HepG2 (cell line): Measurements from ENCODE around the gene PITPNM2. TPM values are rescaled to one million over a fixed set of nuclear protein-coding genes. Genes with fewer than 3 reads are reported as not detected.

Experiments
- ARNTL ChIP-seq: sonication (generic); formaldehyde crosslinking; IDR thresholded peaks from 2 replicates; pipeline ENCODE4 v1.4.0; 2020; ENCODE audit warnings: mild to moderate bottlenecking, missing genetic modification reagents
- ASH2L ChIP-seq: fragments of 300-600, 200-600 bp; sonication (generic); IDR thresholded peaks from 2 replicates; pipeline ENCODE4 v1.7.0; 2017; ENCODE audit warnings: low read depth, mild to moderate bottlenecking, moderate library complexity, mixed read lengths, low read length; ENCODE audit not compliant: insufficient read length
- CHD4 ChIP-seq: fragments of 200-600 bp; sonication (generic); IDR thresholded peaks from 2 replicates; pipeline ENCODE4 v1.7.0; 2017; ENCODE audit warnings: mild to moderate bottlenecking, low read length, borderline replicate concordance
- NCOR1 ChIP-seq: fragments of 200-600 bp; sonication (generic); IDR thresholded peaks from 2 replicates; pipeline ENCODE4 v1.7.0; 2017; ENCODE audit warnings: antibody characterized with exemption, low read length, borderline replicate concordance
- RBFOX2 ChIP-seq: fragments of 200-400 bp; formaldehyde crosslinking; IDR thresholded peaks from 2 replicates; pipeline ENCODE4 v1.6.1; 2017; ENCODE audit warnings: low read depth, mild to moderate bottlenecking, low read length
- SAFB2 ChIP-seq: sonication (generic); formaldehyde crosslinking; IDR thresholded peaks from 2 replicates; pipeline ENCODE4 v1.5.1; 2020; ENCODE audit warnings: missing genetic modification reagents, low read depth, mild to moderate bottlenecking, borderline replicate concordance
- YEATS2 ChIP-seq: sonication (generic); formaldehyde crosslinking; IDR thresholded peaks from 2 replicates; pipeline ENCODE4 v1.4.0; 2020; ENCODE audit warnings: missing genetic modification reagents, borderline replicate concordance
- ZNF777 ChIP-seq: sonication (generic); formaldehyde crosslinking; IDR thresholded peaks from 2 replicates; pipeline ENCODE4 v1.4.0; 2020; ENCODE audit warnings: missing genetic modification reagents
- ZNF816 ChIP-seq: sonication (generic); formaldehyde crosslinking; IDR thresholded peaks from 2 replicates; pipeline ENCODE4 v1.8.0; 2022; ENCODE audit warnings: missing genetic modification reagents, mild to moderate bottlenecking, borderline replicate concordance
- ZNF83 ChIP-seq: sonication (generic); formaldehyde crosslinking; IDR thresholded peaks from 2 replicates; pipeline ENCODE4 v1.4.0; 2020; ENCODE audit warnings: missing genetic modification reagents, mild to moderate bottlenecking, borderline replicate concordance
- polyA plus RNA-seq, 8 experiments: library from polyadenylated mRNA; depleted of rRNA in 3 of 8; stranded (reverse) in 7 of 8; unstranded in 1 of 8; fragments of >200 nt; fragmentation: Illumina TruSeq in 4 of 8; extraction: Trizol in 4 of 8; gene quantifications; 2 replicates each; pipeline versions ENCODE4 v1.2.1 to v1.2.3, GENCODE V29; 2011 to 2016; ENCODE audit warnings: low read depth in 4 of 8, missing spikeins in 1 of 8, mixed read lengths in 1 of 8; ENCODE audit not compliant: insufficient read depth in 1 of 8
- total RNA-seq, 5 experiments: library from RNA; depleted of rRNA; stranded (reverse); fragments of >200 nt; fragmentation: Illumina TruSeq; extraction: Trizol; gene quantifications; 2 replicates each; pipeline ENCODE4 v1.2.3, GENCODE V29; 2016; ENCODE audit warnings: low read depth in 1 of 5
- TF ChIP-seq, protein P1 (sequence below): sonication (generic); formaldehyde crosslinking; IDR thresholded peaks from 2 replicates; pipeline ENCODE4 v1.4.0; 2020; ENCODE audit warnings: low read depth, mild to moderate bottlenecking, missing genetic modification reagents
- TF ChIP-seq, protein P2 (sequence below): sonication (generic); formaldehyde crosslinking; IDR thresholded peaks from 2 replicates; pipeline ENCODE4 v1.5.0; 2020; ENCODE audit warnings: mild to moderate bottlenecking, missing genetic modification reagents, moderate library complexity
- TF ChIP-seq, protein P3 (sequence below): sonication (generic); formaldehyde crosslinking; IDR thresholded peaks from 2 replicates; pipeline ENCODE4 v1.5.1; 2020; ENCODE audit warnings: mild to moderate bottlenecking, missing genetic modification reagents, borderline replicate concordance
- TF ChIP-seq, protein P4 (sequence below): sonication (generic); formaldehyde crosslinking; IDR thresholded peaks from 2 replicates; pipeline ENCODE4 v1.4.0; 2020; ENCODE audit warnings: missing genetic modification reagents
- TF ChIP-seq, protein P5 (sequence below): sonication (generic); formaldehyde crosslinking; IDR thresholded peaks from 2 replicates; pipeline ENCODE4 v1.5.0; 2020; ENCODE audit warnings: mild to moderate bottlenecking, missing genetic modification reagents
- TF ChIP-seq, protein P6 (sequence below): IDR thresholded peaks from 2 replicates; pipeline ENCODE4 v1.6.1; 2016; ENCODE audit warnings: mild to moderate bottlenecking, missing biosample characterization, missing genetic modification reagents
- TF ChIP-seq, protein P7 (sequence below): IDR thresholded peaks from 2 replicates; pipeline ENCODE4 v1.6.1; 2016; ENCODE audit warnings: missing genetic modification reagents, missing compliant biosample characterization

PITPNM2 gene
- total and polyA plus RNA-seq, 2 of the 13 experiments (the other 11 are each of a cell fraction or from before 2014, with no cell fraction given) = 4.2 to 5.3 TPM

DNA sequence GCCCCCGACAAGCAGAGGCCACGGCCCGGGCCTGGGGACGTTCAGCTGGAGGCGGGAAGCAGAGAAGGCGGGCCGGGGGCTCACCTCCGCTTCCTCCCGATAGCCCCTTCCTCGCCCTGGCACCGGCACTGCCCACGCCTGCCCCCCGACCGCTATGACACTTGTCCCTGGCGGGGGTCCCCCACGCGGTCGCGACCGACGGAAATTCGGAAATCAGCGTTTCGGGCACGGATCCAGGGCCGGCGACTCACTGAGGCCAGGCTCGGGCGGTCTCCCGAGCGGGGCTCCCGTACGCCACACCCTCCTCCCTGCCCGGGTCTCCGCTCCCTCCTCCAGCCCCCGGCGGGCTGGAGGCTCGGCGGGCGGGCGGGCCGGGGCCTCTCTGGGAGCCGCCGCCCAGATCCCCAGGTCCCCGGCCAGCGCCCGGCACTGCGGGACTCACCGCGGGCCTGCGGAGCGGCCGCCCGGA lies 581 bp downstream of the PITPNM2 start (continued):
- TF ChIP-seq, protein P1, sequence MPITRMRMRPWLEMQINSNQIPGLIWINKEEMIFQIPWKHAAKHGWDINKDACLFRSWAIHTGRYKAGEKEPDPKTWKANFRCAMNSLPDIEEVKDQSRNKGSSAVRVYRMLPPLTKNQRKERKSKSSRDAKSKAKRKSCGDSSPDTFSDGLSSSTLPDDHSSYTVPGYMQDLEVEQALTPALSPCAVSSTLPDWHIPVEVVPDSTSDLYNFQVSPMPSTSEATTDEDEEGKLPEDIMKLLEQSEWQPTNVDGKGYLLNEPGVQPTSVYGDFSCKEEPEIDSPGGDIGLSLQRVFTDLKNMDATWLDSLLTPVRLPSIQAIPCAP (CRISPR knock-in tag) = no peak
- TF ChIP-seq, protein P2, sequence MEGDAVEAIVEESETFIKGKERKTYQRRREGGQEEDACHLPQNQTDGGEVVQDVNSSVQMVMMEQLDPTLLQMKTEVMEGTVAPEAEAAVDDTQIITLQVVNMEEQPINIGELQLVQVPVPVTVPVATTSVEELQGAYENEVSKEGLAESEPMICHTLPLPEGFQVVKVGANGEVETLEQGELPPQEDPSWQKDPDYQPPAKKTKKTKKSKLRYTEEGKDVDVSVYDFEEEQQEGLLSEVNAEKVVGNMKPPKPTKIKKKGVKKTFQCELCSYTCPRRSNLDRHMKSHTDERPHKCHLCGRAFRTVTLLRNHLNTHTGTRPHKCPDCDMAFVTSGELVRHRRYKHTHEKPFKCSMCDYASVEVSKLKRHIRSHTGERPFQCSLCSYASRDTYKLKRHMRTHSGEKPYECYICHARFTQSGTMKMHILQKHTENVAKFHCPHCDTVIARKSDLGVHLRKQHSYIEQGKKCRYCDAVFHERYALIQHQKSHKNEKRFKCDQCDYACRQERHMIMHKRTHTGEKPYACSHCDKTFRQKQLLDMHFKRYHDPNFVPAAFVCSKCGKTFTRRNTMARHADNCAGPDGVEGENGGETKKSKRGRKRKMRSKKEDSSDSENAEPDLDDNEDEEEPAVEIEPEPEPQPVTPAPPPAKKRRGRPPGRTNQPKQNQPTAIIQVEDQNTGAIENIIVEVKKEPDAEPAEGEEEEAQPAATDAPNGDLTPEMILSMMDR (CRISPR knock-in tag) = 0 out of 2 replicates have a peak, but pooled peaks have one; percentile 7
- TF ChIP-seq ASH2L = no peak
- TF ChIP-seq, protein P3, sequence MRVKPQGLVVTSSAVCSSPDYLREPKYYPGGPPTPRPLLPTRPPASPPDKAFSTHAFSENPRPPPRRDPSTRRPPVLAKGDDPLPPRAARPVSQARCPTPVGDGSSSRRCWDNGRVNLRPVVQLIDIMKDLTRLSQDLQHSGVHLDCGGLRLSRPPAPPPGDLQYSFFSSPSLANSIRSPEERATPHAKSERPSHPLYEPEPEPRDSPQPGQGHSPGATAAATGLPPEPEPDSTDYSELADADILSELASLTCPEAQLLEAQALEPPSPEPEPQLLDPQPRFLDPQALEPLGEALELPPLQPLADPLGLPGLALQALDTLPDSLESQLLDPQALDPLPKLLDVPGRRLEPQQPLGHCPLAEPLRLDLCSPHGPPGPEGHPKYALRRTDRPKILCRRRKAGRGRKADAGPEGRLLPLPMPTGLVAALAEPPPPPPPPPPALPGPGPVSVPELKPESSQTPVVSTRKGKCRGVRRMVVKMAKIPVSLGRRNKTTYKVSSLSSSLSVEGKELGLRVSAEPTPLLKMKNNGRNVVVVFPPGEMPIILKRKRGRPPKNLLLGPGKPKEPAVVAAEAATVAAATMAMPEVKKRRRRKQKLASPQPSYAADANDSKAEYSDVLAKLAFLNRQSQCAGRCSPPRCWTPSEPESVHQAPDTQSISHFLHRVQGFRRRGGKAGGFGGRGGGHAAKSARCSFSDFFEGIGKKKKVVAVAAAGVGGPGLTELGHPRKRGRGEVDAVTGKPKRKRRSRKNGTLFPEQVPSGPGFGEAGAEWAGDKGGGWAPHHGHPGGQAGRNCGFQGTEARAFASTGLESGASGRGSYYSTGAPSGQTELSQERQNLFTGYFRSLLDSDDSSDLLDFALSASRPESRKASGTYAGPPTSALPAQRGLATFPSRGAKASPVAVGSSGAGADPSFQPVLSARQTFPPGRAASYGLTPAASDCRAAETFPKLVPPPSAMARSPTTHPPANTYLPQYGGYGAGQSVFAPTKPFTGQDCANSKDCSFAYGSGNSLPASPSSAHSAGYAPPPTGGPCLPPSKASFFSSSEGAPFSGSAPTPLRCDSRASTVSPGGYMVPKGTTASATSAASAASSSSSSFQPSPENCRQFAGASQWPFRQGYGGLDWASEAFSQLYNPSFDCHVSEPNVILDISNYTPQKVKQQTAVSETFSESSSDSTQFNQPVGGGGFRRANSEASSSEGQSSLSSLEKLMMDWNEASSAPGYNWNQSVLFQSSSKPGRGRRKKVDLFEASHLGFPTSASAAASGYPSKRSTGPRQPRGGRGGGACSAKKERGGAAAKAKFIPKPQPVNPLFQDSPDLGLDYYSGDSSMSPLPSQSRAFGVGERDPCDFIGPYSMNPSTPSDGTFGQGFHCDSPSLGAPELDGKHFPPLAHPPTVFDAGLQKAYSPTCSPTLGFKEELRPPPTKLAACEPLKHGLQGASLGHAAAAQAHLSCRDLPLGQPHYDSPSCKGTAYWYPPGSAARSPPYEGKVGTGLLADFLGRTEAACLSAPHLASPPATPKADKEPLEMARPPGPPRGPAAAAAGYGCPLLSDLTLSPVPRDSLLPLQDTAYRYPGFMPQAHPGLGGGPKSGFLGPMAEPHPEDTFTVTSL (CRISPR knock-in tag) = no peak
- peak; percentile 50; the same call in 1 of the 2 replicates for TF ChIP-seq RBFOX2
- TF ChIP-seq, protein P4, sequence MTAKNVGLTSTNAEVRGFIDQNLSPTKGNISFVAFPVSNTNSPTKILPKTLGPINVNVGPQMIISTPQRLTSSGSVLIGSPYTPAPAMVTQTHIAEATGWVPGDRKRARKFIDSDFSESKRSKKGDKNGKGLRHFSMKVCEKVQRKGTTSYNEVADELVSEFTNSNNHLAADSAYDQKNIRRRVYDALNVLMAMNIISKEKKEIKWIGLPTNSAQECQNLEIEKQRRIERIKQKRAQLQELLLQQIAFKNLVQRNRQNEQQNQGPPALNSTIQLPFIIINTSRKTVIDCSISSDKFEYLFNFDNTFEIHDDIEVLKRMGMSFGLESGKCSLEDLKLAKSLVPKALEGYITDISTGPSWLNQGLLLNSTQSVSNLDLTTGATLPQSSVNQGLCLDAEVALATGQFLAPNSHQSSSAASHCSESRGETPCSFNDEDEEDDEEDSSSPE (CRISPR knock-in tag) = 0 out of 2 replicates have a peak, but pooled peaks have one; percentile 19
- no peak for TF ChIP-seq ZNF816
- TF ChIP-seq CHD4 = no peak
- no peak for TF ChIP-seq ZNF83 (CRISPR knock-in tag)
- TF ChIP-seq, protein P5, sequence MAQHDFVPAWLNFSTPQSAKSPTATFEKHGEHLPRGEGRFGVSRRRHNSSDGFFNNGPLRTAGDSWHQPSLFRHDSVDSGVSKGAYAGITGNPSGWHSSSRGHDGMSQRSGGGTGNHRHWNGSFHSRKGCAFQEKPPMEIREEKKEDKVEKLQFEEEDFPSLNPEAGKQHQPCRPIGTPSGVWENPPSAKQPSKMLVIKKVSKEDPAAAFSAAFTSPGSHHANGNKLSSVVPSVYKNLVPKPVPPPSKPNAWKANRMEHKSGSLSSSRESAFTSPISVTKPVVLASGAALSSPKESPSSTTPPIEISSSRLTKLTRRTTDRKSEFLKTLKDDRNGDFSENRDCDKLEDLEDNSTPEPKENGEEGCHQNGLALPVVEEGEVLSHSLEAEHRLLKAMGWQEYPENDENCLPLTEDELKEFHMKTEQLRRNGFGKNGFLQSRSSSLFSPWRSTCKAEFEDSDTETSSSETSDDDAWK (CRISPR knock-in tag) = no peak
- TF ChIP-seq ARNTL = 0 out of 2 replicates have a peak, but pooled peaks have one; percentile 25
- no peak for TF ChIP-seq YEATS2 (CRISPR knock-in tag)
- no peak for TF ChIP-seq SAFB2 (CRISPR knock-in tag)
- no peak for TF ChIP-seq NCOR1
- TF ChIP-seq, protein P6, sequence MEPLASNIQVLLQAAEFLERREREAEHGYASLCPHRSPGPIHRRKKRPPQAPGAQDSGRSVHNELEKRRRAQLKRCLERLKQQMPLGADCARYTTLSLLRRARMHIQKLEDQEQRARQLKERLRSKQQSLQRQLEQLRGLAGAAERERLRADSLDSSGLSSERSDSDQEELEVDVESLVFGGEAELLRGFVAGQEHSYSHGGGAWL = no peak
- TF ChIP-seq ZNF777 (CRISPR knock-in tag) = no peak
- TF ChIP-seq, protein P7, sequence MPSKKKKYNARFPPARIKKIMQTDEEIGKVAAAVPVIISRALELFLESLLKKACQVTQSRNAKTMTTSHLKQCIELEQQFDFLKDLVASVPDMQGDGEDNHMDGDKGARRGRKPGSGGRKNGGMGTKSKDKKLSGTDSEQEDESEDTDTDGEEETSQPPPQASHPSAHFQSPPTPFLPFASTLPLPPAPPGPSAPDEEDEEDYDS = no peak
